G401.6 (cell line): Measurements from ENCODE around the gene ESPN.

Experiments
- FAIRE-seq: peaks from 2 replicates; lab custom pipeline; 2012; peaks lifted over from hg19 to GRCh38; lab: Jason Lieb, UNC

Gene ESPN

DNA sequence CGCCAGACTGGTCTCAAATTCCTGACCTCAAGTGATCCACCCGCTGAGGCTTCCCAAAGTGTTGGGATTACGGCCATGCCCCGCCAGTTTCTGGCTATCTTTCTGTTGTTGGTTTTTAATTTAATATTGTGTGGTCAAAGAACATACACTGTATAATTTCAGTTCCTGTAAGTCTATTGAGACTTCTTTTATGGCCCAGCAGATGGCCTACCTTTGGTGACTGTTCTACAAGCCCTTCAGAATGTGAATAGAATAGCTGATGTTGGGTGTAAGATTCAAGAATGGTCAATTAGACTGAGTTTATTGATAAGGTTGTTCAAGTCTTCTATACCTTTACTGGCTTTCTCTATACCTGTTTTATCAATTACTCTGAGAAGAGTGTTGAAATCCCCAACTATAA, 15.5 kb upstream of the ESPN start:
- FAIRE-seq, result no peak

DNA sequence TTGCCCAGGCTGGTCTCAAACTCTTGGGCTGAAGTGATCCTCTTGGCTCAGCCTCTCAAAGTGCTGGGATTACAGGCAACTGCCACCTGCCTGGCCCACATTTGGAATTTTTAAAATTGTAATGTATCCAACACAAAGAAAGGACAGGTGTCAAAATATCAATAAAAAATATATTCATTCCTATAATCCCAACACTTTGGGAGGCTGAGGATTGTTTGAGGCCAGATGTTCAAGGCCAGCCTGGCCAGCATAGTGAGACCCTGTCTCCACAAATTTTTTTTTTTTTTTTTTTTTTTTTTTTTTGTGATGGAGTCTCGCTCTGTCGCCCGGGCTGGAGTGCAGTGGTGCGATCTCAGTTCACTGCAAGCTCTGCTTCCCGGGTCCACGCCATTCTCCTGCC, 14.8 kb upstream of the ESPN start:
- FAIRE-seq, result no peak

DNA sequence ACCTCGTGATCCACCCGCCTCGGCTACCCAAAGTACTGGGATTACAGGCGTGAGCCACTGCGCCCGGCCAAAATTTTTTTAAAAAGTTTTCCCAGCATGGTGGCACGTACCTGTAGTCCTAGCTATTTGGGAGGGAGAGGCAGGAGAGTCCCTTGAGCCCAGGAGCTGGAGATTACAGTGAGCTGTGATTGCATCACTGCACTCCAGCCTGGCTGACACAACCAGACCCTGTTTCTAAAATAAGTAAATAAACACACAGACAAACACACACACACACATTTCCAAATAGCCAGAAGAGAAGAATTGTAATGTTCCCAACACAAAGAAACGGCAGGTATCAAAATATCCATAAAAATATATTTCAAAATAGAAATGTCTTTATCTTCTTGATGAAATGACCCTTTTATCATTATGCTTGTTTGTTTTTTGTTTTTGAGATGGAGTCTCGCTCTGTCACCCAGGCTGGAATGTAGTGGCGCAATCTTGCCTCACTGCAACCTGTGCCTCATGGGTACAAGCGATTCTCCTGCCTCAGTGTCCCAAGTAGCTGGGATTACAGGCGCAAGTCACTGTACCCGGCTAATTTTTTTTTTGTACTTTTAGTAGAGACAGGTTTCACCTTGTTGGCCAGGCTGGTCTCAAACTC, 14.2 kb upstream of the ESPN start:
- no peak for FAIRE-seq

- FAIRE-seq, result no peak
Measured at GRCh38 chr1:6412896-6413295, 11.7 kb upstream of the ESPN start.

GRCh38 chr1:6414443-6414844, 10.1 kb upstream of the ESPN start:
- peak; percentile 31 for FAIRE-seq

DNA sequence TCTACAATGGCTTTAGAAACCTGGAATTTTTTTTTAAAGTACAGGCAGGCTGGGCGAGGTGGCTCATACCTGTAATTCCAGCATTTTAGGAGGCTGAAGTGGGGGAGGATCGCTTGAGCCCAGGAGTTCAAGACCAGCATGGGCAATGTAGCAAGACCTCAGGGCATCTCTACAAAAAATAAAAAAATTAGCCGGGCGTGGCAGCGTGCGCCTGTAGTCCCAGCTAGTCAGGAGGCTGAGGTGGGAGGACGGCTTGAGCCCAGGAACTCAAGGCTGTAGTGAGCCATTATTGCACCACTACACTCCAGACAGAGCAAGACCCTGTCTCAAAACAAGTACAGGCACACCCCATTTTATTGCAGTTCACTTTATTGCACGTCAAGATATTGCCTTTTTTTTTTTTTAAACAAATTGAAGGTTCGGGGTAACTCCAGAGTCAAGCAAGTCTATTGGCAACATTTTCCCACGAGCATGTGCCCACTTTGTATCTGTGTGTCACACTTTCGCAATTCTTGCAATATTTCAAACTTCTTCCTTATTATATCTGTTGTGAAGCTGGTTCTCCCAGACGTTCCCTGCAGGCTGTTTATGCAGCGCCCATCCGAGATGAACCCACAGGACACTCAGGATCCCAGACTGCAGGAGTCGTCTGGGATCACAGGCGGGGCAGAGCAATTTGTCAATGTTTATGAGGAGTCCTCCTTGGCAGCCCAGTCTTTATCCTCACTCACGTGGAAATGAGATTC, 9.5 kb upstream of the ESPN start:
- no peak for FAIRE-seq

DNA sequence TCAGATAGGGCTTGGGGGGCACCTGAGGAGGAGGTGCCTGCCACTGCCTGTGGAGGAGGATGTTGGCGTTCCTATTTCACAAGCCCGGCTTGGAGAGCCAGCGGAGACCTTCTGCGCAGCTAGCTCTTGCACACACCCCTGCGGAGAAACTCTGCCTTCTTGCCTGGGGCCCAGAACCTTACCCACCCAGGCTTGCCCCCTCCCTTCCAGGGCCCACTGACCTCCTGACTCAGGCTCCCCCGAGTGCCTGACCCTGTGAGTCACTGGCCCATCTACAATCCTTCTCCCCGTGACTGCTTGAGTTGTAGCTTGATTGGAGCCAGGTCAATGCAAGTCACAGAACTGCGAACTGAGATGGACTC, 8.3 kb upstream of the ESPN start:
- no peak for FAIRE-seq

GRCh38 chr1:6416906-6417305, 7.7 kb upstream of the ESPN start:
- no peak for FAIRE-seq

DNA sequence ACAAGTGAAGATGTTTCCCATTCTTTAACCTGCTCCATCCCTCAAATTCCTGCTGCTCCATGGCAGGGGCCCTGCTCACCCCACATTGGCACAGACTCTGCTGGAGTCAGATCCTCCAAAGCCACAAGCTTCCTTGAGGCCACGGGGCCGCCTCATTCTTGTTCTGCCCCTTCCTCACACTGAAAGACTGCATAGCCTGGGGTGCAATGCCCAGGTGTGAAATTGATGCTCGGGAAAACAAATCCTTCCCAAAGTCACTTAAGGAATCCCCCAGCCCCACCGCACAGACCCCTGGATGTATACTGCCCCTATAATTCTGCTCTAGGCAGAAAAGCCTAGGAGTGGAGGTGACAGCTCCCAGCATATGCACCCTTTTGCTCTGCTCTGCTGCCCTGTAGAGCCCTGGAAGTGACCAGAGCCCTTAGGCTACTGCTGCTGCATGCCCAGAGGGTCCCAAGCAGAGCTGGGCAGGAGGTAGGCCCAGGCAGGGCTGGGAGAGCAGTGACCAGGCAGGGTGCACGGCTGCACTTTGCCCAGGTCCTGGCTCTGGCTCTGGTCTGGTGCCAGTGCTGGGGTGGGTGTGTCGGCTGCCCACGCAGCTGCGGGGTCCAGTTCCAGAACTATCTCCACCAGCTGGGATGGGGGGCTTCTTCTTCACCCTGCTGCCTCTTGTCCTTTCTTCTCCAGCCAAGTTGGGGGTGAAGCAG, 6.5 kb upstream of the ESPN start:
- FAIRE-seq, result no peak

GRCh38 chr1:6418668-6419396, 5.7 kb upstream of the ESPN start:
- FAIRE-seq, result no peak

- FAIRE-seq, result no peak
Measured at GRCh38 chr1:6419397-6419803, 5.2 kb upstream of the ESPN start.

DNA sequence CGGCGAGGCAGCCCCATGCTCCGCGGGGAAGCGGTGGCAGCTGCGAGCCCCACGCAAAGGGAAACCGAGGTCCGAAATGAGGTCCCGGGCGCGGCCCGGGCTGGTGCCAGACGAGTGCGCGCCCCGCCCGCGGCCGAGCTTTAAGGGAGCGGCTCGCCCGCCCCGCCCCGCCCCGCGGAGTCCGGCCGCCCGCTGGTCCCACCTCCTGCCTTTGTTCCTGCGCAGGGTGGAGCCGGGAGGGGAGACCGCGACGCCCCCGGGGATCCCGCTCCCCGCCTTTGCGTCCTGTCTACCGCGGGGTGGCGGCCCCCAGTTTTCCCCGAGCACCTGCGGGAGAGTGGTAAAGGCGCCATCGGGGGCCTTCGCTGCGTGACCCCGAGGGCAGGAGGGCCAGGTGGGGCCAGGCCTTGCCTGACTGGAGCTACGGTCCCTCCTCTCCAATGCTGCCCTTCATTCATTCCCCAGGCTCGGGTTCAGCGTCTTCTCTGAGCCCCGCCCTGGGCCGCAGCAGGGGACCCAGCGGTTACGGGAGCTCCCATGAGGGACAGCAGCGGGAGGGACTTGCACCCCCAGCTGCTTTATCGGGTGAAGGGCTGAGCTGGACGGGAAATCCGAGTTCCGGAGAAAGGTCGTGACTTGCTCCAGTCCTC, 4.6 kb upstream of the ESPN start, which contains the start of gene HES2:
TSS of gene HES2 (minus strand) at position 116 of the 650 bp plus-strand sequence. CDS start at position 17, 99 bp downstream.
- no peak for FAIRE-seq

GRCh38 chr1:6420454-6421042, 4.0 kb upstream of the ESPN start:
- FAIRE-seq, result no peak

- FAIRE-seq, result no peak
Measured at GRCh38 chr1:6421266-6421665, 3.3 kb upstream of the ESPN start.

DNA sequence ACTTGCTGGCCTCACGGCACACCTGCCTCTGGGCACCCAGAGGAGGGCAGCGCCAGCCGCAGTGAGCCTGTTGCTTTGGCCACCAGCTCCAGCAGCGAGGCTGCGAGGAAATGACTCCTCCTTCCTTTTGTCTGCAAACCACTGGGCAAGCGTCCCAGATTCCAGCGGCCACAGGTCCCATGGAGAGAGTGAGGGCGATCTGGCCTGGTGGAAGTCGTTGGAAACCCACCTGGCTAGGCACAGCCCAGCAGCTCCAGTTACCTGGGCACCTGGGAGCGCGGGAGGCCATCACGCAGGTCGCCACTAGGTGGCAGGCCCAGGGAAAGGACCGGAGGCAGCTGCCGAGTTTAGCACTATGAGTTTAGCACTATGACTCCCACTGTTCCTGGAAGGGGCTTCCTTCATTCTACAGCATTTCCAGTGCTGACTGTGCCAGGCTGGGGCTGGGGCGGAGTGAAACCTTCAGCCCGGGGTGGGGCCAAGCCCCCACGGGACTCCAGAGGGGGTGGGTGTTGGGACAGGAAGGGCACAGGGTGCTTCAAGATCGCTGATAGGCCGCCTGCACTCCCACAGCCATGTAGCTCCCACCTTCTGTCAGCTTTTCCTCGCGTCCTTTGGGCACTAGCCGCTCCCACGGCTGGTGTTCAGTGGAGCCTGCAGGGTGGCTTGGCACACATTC, 1.1 kb upstream of the ESPN start:
- FAIRE-seq, result peak; percentile 39

DNA sequence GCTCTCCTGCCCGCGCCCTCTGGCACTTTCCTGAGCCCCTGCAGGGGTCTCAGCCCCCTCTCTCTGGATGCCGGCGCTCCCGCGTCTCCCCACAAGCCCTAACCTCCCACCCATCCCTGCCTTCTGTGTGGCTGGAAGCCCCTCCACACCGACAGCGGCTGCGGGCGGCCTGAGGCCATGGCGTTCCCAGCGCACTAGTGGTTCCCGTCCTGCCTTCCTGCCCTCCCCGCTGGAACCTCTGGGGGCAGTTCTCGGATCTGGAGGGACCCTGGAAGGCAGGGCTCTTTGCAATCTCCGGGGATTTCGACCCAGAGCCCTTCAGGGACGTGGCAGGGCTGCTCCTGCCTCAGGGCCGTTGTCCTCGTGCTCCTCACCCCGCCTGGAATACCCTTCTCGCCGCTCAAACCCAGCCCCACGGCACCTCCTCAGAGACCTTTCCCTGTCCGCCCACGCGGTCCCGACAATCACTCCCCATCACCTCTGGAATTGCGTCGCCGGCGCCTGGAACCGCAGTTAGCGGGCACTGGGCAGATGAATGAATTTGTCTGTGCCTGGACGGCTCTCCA, 493 bp upstream of the ESPN start:
- FAIRE-seq, result no peak

DNA sequence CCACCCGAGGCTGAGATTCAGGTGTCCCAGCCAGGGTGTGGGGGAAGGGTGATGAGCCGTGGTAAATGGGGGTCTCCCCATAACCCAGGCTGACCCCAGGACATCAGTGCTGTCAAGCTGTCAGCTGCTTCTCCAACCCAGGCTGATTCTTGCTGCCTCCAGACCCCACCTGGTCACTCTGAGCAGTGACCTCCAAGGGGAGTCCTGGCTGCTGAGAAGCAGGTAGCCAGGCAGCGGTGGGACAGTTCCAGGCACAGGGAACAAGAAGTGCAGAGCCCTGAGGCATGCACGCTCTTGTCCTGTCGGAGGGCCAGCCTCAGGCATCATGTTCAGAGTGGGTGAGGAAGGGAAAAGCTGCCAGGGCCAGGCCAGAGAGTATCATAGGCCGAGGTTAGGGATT, 1.1 kb downstream of the ESPN start:
- no peak for FAIRE-seq

DNA sequence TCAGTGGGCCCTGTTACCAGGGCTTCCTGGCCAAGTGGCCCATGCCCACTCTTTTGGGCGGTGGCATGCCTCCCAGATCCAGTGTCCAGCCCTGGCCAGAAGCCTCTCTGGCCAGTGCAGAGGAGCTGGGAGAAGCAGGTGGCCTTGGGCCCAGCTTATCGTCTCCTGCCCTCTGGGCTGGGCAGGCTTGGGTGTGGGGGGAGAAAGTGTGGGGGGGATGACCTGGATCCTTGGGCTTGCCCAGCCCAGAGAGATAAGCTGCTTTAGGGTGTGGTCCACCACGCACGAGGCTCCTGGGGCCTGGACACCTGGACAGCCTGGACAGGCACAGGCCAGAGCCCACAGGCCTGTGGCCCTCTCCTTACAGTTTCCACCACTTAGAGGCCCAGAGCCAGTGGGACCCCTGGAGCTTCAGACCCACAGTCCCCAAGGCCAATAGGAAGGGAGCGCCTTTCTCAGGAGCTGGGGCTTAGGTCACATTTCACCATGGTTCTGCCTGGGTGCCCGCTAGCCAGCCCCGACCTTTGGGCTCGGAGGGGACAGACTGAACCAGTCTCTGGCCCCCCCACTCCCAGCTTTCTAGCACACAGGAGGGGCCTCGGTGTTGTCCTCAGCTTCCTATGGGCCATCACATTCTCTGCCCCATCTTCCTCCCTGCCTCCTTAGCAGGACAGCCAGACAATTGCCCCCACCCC, 1.8 kb downstream of the ESPN start:
- no peak for FAIRE-seq

GRCh38 chr1:6426972-6427350, 2.4 kb downstream of the ESPN start:
- no peak for FAIRE-seq
